Left colon (tissue), 2 donors: ENCODE measurements around the gene ZNF200. TPM values are rescaled to one million over a fixed set of nuclear protein-coding genes. Genes with fewer than 3 reads are reported as not detected.
"Not testable (repeated sequence)": the region's sequence is repeated elsewhere in the genome, so short reads cannot be mapped to it uniquely, and the experiment has no call there.

Experiments
- ATAC-seq: fragments of 200-7000 bp; cut with Tn5 transposase; one replicate; pipeline ENCODE4 v1.9.1; 2020; ENCODE audit warnings: mild to moderate bottlenecking, moderate library complexity
- DNase-seq, 2 donors: peaks; one replicate each; pipeline ENCODE4 v3.0.0-alpha.2; 2020
- intact Hi-C, 2 donors: fragments of 100-400 bp; cut with DNase I in 1 of 2; cut with micrococcal nuclease in 1 of 2; formaldehyde crosslinking; loops; one replicate each; pipeline versions ENCODE4 v1.11.2 to v1.14.0; 2022; cut with DNase I, micrococcal nuclease
- total RNA-seq, 2 donors: library from RNA; stranded (reverse); fragmentation: NEBNext Ultra II Directional; extraction: Animal tissue kit (Norgen Biotek cat#: 25700); gene quantifications; one replicate each; pipeline ENCODE4 v1.2.1, GENCODE V29; 2021
- donor health status: DM: no; HTN: no; CAD: no.
- donor health status: DM: yes; HTN: yes; CAD: no.

ZNF200 gene
- total RNA-seq, 2 donors from 2014 or later: 6.0 to 6.1 TPM

DNA sequence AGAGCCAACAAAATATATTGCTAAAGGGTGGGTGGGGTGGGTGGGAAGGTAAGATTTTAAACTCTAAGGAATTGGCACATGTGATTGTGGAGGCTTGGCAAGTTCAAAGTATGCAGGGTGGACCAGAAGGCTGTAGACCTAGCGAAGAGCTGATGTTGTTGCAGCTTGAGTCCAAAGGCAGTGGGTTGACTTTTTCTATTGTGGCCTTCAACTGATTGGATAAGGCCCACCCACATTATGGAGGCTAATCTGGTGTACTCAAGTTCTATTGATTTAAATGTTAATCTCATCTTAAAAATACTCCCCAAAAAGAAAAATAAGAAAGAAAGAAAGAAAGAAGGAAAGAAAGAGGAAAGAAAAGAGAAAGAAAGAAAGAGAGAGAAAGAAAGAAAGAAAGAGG is 22.4 kb downstream of the ZNF200 start:
- ATAC-seq: no peak
- no peak for DNase-seq
- intact Hi-C loops: no loop called here

DNA sequence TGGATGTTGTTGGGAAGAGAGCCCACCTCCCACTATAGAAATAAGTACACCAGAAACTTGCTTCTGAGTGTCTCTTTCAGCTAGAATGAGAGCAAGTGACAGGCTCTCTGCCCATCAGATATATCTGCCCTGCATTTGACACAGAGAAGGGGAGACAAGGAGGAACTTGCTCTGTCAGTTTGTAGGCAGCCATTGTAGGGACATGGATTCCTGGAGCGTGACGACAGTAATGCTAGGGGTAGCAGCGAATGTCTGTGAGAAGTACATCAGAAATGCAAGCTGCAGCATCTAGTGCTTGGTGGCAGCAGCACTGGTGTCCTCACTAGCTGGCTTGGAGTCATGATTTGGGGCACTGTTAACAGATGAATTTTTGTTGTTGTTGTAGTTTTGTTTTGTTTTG is 23.0 kb downstream of the ZNF200 start:
- DNase-seq (no peak), ATAC-seq (no peak)
- intact Hi-C loops: no loop called here

DNA sequence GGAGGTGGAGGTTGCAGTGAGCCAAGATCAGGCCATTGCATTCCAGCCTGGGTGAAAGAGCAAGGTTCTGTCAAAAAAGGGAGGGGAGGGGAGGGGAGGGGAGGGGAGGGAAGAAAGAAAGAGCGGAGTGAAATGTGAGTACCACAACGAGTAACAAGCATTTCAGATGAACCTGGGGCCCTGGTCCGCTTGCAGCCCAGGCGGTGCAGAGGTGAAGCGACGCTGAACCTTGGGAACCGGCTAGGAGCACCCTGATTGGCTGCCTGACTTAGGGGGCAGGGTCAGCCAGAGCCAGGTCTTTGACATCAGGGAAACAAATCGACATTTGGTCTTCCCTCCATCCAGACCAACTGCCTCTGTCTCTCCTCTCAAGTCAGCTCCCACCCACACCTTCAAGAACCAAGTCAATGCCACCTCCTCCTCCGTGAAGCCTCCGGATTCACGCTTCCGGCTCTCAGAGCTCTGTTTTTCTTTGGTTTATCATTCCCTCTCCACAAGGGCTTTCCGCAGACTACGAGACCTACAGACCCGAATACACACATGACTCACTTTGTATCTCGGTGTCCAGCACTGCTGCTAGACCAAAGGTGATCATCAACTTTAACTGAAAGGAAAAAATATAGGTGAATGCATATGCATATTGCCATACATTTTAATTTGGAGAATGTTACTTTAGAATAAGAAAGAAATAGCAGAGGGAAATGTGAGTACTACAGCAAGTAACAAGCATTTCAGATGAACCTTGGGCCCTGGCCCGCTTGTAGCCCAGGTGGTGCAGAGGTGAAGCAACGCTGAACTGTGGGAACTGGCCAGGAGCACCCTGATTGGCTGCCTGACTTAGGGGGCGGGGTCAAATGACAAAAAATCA is 27.6 kb downstream of the ZNF200 start:
- no peak for ATAC-seq
- intact Hi-C loops: no loop called here

DNA sequence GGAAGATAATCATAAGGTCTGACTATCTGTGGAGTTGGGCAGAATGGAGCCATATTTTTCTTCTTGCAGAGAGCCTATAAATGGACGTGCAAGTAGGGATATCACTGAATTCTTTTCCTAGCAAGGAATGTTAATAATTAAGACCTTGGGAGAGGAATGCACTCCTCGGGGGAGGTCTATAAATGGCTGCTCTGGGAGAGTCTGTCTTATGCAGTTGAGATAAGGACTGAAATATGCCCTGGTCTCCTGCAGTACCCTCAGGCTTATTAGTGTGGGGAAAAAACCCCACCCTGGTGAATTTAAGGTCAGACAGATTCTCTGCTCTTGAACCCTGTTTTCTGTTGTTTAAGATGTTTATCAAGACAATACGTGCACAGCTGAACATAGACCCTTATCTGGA is 29.0 kb downstream of the ZNF200 start:
- DNase-seq, intact Hi-C loops, ATAC-seq: not testable (repeated sequence)

More for the DNA sequence above, 27.6 kb downstream of the ZNF200 start:
- no peak for DNase-seq

DNA sequence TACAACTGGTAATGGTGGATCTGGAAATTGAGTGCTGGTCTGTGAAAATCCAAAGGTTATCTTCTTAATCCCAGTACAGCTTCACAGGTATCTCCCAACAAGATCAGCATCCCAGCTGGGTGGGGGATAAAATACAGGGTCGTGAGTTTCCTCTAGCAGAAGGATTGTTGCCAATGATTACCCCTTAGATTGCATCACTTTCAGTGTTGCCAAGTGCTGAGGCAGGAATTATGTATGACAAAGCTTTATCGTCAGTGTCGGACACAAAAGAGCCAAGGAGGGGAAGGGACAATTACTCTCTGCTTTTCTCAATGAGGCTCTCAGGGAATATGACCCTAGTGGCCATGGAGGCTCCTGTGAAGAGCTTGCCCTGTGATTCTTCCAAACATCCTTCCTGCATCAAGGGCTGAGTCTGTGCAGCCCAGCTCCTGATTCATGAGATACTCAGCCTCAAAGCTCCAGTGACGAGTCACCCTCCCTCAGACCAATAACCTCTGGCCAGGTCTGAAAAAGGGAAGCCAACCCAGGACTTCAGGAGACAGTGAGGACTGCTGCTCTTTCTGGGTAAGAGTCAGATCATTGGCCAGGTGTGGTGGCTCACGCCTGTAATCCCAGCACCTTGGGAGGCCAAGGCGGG is 31.9 kb downstream of the ZNF200 start:
- DNase-seq (no peak), ATAC-seq (no peak)

DNA sequence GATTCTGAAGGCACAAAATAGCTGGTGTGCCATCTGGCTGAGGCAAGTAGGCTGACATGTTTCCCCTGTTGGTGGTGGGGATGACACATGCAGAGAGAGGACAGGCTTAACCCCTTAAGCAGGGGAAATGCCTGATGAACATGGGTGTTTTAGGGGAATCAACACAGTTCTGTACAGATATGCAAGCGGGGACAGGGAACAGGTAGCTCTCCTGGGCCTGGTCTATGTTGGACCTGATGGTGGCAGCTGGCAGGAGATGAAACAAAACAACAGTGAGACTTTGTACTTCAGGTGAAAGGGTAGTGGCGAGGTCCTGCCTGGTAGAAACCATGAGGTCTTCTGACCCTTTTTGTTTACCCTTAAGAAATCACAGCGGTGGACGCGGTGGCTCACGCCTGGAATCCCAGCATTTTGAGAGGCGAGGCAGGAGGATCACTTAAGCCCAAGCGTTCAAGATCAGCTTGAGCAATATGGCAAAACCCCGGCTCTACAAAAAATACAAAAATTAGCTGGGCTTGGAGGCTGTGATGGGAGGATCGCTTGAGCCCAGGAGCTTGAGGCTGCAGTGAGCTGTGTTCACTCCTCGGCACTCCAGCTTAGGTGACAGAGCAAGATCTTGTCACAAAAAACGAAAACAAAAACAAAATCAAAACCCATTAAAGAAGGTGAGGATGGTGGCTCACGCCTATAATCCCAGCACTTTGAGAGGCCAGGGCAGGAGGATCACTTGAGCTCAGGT is 36.5 kb downstream of the ZNF200 start:
- intact Hi-C loops: no loop called here
- ATAC-seq (no peak), DNase-seq (no peak)

More for the DNA sequence above, 31.9 kb downstream of the ZNF200 start:
- intact Hi-C loops: no loop called here

DNA sequence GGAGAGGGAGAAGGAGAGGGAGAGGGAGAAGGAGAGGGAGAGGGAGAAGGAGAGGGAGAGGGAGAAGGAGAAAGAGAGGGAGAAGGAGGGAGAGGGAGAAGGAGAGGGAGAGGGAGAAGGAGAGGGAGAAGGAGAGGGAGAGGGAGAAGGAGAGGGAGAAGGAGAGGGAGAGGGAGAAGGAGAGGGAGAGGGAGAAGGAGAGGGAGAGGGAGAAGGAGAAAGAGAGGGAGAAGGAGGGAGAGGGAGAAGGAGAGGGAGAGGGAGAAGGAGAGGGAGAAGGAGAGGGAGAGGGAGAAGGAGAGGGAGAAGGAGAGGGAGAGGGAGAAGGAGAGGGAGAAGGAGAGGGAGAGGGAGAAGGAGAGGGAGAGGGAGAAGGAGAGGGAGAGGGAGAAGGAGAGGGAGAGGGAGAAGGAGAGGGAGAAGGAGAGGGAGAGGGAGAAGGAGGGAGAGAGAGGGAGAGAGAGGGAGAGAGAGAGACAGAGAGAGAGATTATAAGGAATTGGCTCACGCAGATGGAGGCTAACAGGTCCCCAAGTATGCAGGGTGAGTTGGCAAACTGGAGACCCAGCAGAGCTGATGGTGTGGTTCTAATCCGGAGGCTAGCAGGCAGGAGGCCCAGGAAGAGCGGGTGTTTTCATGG is 37.1 kb downstream of the ZNF200 start:
- DNase-seq, intact Hi-C loops, ATAC-seq: not testable (repeated sequence)

DNA sequence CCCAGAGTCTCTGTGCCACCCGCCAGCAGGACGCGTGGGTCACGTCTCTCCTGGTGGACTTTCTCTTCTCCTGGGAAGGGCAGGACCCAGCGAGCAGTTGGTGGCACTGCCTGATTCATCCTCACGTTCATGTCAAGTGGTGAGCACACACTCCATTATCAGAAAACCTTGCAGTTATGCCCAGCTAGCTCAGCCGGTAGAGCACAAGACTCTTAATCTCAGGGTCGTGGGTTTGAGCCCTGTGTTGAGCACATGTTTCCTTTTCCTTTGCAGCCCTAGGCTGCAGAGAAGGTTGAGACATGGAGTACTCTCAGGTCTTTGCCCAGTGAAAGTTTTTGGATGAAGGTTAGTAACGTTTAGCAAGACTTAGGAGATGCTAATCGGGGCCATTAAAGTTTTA is 39.0 kb downstream of the ZNF200 start:
- intact Hi-C loops: no loop called here
- ATAC-seq (no peak), DNase-seq (no peak)

DNA sequence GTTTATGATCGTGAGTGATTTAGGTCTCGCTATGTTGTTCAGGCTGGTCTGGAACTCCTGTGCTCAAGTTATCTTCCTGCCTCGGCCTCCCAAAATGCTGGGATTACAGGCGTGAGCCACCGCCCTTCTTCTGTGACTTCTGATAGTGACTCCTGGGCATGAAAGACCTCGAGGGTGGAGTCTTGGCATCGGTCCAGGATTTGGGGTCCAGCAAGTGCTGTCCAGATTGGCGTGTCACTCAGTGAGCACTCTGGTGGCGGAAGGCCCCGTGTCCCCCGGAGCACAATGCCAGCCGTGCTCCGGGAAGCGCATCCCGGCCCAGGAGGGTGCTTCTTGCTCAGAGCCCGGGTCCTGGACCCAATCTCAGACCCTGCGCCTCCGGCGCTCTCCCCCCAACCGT is 40.2 kb downstream of the ZNF200 start:
- ATAC-seq (no peak), DNase-seq (no peak)
- intact Hi-C loops: no loop called here

DNA sequence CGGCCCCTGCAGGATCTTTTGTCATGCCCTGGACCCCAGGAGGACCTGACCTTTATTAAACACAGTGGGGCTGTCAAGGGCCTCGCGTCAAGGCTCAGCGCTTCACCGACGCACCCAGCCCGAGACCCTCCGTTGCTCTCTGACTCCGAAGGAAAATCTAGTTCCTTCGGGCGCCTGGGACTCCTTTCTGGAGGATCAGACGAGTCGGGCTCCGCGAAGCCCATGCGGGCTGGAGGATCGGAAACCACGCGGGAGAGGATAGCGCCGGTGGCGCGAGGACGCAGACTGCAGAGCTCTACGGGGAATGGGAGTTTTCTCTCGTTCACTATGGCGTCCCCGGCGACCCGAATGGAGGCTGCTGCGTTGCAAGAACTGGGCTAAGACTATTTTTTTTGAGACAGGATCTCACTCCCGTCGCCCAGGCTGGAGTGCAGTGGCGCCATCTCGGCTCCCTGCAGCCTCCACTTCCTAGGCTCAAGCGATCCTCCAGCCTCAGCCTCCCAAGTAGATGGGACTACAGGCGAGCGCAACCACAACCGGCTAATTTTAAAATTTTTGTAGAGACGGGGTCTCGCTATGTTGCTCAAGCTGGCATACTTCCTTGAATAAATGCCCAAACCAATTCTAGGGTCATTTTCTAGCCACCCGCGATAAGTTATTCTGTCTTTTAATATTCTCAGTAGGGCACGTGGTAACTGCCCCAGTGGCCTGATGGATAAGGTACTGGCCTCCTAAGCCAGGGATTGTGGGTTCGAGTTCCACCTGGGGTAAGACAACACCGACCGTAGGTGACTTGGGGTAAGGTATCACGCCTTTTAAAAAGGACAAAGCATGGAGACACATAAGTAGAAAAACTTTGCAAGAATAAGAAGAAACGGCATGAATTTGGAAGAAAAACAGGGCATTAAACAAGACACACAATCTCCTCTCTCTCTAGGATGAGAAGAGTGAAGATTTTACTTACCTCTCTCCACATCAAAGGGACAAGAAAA is 41.4 kb downstream of the ZNF200 start:
- no peak for ATAC-seq
- intact Hi-C loops: no loop called here
- no peak for DNase-seq

DNA sequence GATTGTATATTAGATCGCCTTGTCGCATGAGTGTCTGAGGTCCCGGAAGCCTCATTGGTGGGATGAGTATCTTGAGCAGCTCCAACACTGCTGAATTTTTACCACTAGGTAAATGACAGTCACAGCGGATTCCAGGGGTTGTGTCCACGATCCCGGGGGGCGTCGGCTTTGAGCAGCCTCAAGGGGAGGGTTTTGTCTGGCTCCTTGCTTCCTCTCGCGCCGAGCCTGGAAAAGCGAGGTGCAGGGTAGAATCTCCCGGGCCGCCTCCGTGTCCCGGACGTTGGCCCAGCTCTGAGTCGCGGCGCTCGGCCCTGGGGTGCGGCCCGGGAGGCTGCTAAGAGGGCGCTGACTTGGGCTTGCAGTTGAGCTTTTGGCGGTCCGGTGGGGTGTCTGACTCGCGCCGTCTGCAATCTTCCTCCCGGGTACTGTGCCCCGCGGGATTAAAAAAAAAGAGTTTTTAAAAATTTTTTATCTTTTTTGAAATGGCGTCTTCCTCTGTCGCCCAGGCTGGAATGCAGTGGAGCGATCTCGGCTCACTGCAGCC is 42.4 kb downstream of the ZNF200 start:
- no peak for ATAC-seq
- no peak for DNase-seq
- intact Hi-C loops: no loop called here

DNA sequence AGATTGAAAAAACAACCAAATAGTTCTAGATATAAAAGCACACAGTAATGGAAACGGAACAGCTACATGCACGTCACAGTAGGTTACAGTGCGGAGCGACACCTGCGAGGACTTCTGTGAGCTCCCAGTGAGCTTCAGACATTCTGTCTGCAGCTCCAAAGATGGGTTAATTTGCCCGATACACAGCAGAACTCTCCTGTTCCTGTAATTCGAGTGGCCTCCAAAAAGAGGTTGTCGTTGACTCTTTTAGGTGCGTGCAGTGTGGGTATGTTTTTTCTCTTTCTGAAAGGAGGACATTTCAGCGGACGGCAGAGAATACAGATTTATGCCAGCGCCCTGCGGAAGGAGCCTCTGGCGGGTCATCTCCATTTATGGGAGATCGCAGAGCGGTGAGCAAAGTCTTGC is 44.0 kb downstream of the ZNF200 start:
- ATAC-seq: no peak
- DNase-seq: no peak
- intact Hi-C loops: no loop called here

DNA sequence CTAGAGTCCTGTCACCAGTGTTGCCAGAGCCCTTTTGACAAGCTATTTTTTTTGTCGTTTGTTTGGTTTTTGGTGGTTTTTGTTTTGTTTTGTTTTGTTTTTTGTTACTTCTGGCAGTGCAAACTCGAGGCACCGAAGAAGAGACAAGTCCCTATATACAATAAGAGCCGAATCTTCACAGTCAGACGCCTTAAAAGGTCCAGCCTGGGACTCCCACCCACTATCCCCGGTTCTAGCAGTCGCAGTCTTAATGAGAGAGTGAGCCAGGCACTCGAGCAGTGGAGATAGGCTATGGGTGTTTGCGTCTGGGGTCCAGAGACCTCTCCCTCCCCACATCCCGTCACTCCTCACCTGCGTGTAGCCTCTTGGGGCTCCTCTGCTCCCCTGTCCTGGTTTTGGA is 45.1 kb downstream of the ZNF200 start:
- ATAC-seq: no peak
- no peak for DNase-seq
- intact Hi-C loops: no loop called here

DNA sequence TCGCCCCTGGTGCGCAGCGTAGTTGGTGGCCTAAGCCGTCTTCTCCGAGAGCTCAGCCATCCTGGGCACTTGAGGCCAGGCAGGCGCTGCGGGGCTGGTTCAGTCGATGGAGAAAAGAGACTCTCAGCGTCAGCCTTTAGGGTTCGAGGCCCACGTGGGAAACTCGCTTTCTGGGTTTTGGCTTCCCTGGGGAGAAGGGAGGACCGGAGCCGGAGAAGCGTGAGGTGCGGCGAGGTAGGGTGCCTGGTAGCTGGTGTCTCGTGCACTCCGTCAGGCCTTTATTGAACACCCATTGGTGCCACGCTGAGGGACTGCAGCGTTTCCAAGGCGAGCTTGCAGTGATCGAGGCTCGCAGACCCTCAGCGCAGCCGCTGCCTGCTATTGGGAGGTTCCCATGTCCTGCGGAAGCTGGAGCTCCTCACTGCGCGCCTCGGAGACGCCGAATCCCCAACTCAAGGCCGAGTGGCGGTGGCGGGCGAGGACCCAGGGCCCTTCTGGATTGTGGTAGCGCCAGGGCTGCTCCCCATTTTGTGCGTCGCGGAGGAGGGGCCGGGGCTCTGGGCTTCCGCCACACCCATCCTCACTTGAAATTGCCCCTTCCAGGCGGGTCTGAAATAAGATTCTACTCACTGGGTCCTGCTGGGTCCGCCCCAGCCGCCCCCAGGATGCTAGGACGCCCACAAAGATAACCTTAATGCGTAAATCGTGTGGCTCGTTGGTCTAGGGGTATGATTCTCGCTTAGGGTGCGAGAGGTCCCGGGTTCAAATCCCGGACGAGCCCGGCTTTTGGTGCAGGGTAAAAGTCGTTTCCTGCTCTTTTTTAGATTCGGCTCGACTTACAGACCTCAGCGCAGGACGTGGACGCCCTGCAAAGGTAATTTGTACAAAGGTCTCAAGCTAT is 45.8 kb downstream of the ZNF200 start:
- intact Hi-C loops: no loop called here
- ATAC-seq (peak; percentile 26), DNase-seq (no peak)

DNA sequence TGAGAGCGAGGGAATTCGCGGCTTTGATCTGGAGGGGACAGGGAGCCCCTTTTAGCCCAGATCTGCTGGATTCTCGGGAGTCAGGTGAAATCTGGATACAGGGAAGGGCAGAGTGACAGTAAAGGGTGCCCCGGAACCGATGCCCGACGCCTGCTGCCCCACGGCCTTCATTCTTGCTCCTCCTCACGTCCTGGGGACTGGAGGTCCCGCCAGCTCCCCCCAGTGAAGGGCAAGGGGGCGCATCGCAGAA is 46.4 kb downstream of the ZNF200 start:
- intact Hi-C loops: no loop called here
- ATAC-seq (peak; percentile 6), DNase-seq (no peak)

DNA sequence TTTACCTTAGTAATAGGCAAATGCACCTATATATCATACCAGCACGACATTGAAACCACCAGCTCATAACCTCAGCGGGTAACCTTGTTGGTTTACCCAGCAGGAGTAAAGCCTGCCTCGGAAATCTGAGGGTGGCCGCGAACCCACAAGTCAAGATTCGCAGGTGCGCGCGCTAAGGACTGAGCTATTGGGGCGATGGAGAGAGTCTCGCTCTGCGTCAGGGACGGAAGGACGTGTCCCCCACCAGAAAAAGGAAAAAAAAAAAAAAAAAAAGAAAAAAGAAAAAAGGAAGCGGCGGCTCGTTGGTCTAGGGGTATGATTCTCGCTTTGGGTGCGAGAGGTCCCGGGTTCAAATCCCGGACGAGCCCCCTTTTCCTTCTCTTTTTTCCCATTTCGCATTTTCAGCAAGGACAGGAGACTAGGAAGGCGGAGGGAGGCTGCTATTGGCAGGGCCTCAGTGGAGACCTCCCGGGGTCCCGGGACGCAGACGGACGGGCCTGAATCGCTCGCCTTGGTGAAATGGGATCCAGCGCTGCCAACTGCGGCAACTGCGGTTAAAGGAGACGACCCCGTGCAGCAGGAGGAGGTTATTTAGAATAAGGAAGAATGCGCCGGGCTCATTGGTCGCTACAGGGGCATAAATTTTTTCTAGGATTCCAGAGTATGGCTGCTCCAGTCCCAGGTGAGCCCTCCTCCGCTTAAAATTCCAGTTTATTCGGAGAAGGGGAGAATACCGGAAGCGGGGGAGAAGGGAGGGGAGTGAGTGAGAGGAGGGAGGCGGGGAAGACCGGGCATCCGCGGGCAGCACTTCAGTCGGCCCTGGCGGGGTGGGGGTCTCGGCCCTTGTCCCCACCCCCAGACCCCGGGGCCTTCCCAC is 46.9 kb downstream of the ZNF200 start, which contains the start of gene OR1F1:
OR1F1 (plus strand) TSS at position 407 of the 877 bp plus-strand sequence.
- ATAC-seq: peak; percentile 6

More for the DNA sequence above, 46.9 kb downstream of the ZNF200 start, which contains the start of gene OR1F1:
- intact Hi-C loops: no loop called here
- no peak for DNase-seq
